K562 (cell line): ENCODE results near the gene ALDH1A3.

Experiments used
- ADNP ChIP-seq: fragments of 200-800 bp; sonication (Bioruptor generic); IDR thresholded peaks from 2 replicates; pipeline ENCODE4 v1.6.1; 2016; ENCODE audit warnings: missing genetic modification characterization, missing compliant biosample characterization
- CBX5 ChIP-seq: IDR thresholded peaks from 2 replicates; pipeline ENCODE4 v1.6.1; 2014; ENCODE audit warnings: low read depth, borderline replicate concordance
- CEBPZ ChIP-seq: fragments of 150-350 bp; IDR thresholded peaks from 2 replicates; pipeline ENCODE4 v1.6.1; 2014; ENCODE audit warnings: low read depth, mild to moderate bottlenecking, low read length, borderline replicate concordance
- CTCF ChIP-seq, 3 experiments: IDR thresholded peaks in 2 of 3; conservative IDR thresholded peaks in 1 of 3; 2 replicates each; pipeline ENCODE4 v1.5.1; 2011 to 2012; ENCODE audit warnings: low read length in 3 of 3, mild to moderate bottlenecking in 3 of 3, control low read depth in 2 of 3, improper control_type of control experiment in 1 of 3, inconsistent platforms in 1 of 3, low read depth in 1 of 3, mixed read lengths in 1 of 3, moderate library complexity in 1 of 3; ENCODE audit not compliant: insufficient read depth in 2 of 3
- HDAC6 ChIP-seq: IDR thresholded peaks from 2 replicates; pipeline ENCODE4 v1.6.1; 2012; ENCODE audit warnings: low read depth, mild to moderate bottlenecking, control low read depth, inconsistent platforms, low read length, moderate library complexity
- HMG20B ChIP-seq: fragments of 250-450 bp; sonication (Bioruptor Pico); IDR thresholded peaks from 2 replicates; pipeline ENCODE4 v1.5.0; 2021; ENCODE audit warnings: mild to moderate bottlenecking
- HMGN3 ChIP-seq: IDR thresholded peaks from 2 replicates; pipeline ENCODE4 v1.6.1; 2011; ENCODE audit warnings: borderline replicate concordance, low read depth, mild to moderate bottlenecking, mixed read lengths, low read length; ENCODE audit not compliant: insufficient read length; ENCODE audit errors: extremely low read depth
- RAD21 ChIP-seq, 2 experiments: fragments of 250-450 bp in 1 of 2; fragments of 450-650 bp in 1 of 2; sonication (Bioruptor Pico) in 1 of 2; formaldehyde crosslinking in 1 of 2; IDR thresholded peaks in 1 of 2; conservative IDR thresholded peaks in 1 of 2; 2 replicates each; pipeline versions ENCODE4 v1.4.0 to v1.8.0; 2020 to 2022; ENCODE audit warnings: mild to moderate bottlenecking in 2 of 2, moderate library complexity in 1 of 2
- RB1 ChIP-seq: fragments of 450-650 bp; IDR thresholded peaks from 2 replicates; pipeline ENCODE4 v1.6.1; 2017; ENCODE audit warnings: low read depth, mild to moderate bottlenecking
- RUNX1 ChIP-seq: sonication (generic); IDR thresholded peaks from 2 replicates; pipeline ENCODE4 v1.6.1; 2016; ENCODE audit warnings: antibody characterized with exemption, low read depth
- SMAD2 ChIP-seq: fragments of 150-350 bp; IDR thresholded peaks from 2 replicates; pipeline ENCODE4 v1.6.1; 2014; ENCODE audit warnings: low read depth, mild to moderate bottlenecking, low read length
- TEAD4 ChIP-seq, 2 experiments: sonication (generic) in 1 of 2; formaldehyde crosslinking in 1 of 2; IDR thresholded peaks; 2 replicates each; pipeline versions ENCODE4 v1.6.1 to v1.8.0; 2012 to 2022; ENCODE audit warnings: borderline replicate concordance in 1 of 2, inconsistent platforms in 1 of 2, low read length in 1 of 2, mild to moderate bottlenecking in 1 of 2, missing genetic modification reagents in 1 of 2
- YY1 ChIP-seq, 3 experiments: IDR thresholded peaks; 2 replicates each; pipeline ENCODE4 v1.6.1; 2011; ENCODE audit warnings: low read length in 2 of 3, mild to moderate bottlenecking in 2 of 3, moderate library complexity in 2 of 3, borderline replicate concordance in 1 of 3, control low read depth in 1 of 3, low read depth in 1 of 3; ENCODE audit not compliant: insufficient read depth in 3 of 3, insufficient replicate concordance in 2 of 3, control insufficient read depth in 1 of 3, insufficient read length in 1 of 3; ENCODE audit errors: extremely low read depth in 1 of 3
- ZNF77 ChIP-seq: fragments of 250-450 bp; sonication (Bioruptor Pico); IDR thresholded peaks from 2 replicates; pipeline ENCODE4 v1.5.0; 2020

GRCh38 chr15:100951965-100952364, 72.3 kb downstream of the ALDH1A3 start:
- TF ChIP-seq HDAC6 (no peak), CTCF (IDR thresholded peaks at IDR 0.05 in 2 of 3, conservative IDR thresholded peaks at IDR 0.05 in 1 of 3; ENCODE audit: insufficient read depth in 2 of 3, low read depth in 1 of 3, low read length in 3 of 3) (no peak), HMGN3 (no peak), RB1 (no peak), ADNP (tag) (no peak), HMG20B (no peak), TEAD4 (IDR thresholded peaks at IDR 0.05; ENCODE audit: low read length) (no peak), TEAD4 (CRISPR knock-in tag; IDR thresholded peaks at IDR 0.05; ENCODE audit: borderline replicate concordance) (no peak), RAD21 (CRISPR knock-in tag; conservative IDR thresholded peaks at IDR 0.05 in 1 of 2, IDR thresholded peaks at IDR 0.05 in 1 of 2) (no peak), ZNF77 (CRISPR knock-in tag) (no peak), CEBPZ (no peak), CBX5 (no peak), RUNX1 (no peak), SMAD2 (no peak), YY1 (IDR thresholded peaks at IDR 0.05; ENCODE audit: borderline replicate concordance in 1 of 3, control insufficient read depth in 1 of 3, extremely low read depth in 1 of 3, insufficient read depth in 3 of 3, insufficient read length in 1 of 3, insufficient replicate concordance in 2 of 3, low read depth in 1 of 3, low read length in 2 of 3) (no peak)
